NCI-H226 (cell line): ENCODE data around the gene DNAJB12.
"Not testable (repeated sequence)": the region's sequence is repeated elsewhere in the genome, so short reads cannot be mapped to it uniquely, and the experiment has no call there.

Experiments used
- DNase-seq: peaks from one replicate; pipeline ENCODE4 v3.0.0-alpha.2; 2015

The DNAJB12 gene

GRCh38 chr10:72330069-72330426, 24.7 kb downstream of the DNAJB12 start:
- DNase-seq: no peak

- DNase-seq: no peak
Measured at GRCh38 chr10:72329290-72330068, 25.2 kb downstream of the DNAJB12 start.

- DNase-seq: no peak
Measured at GRCh38 chr10:72328829-72329204, 25.9 kb downstream of the DNAJB12 start.

GRCh38 chr10:72328045-72328828, 26.5 kb downstream of the DNAJB12 start:
- peak; percentile 45 for DNase-seq

- not testable (repeated sequence) for DNase-seq
Measured at GRCh38 chr10:72326665-72327603, 27.8 kb downstream of the DNAJB12 start.

- not testable (repeated sequence) for DNase-seq
Measured at GRCh38 chr10:72325243-72326175, 29.2 kb downstream of the DNAJB12 start.

- DNase-seq: no peak
Measured at GRCh38 chr10:72323771-72324191, 30.9 kb downstream of the DNAJB12 start.

GRCh38 chr10:72323108-72323749, 31.5 kb downstream of the DNAJB12 start:
- DNase-seq: no peak

- no peak for DNase-seq
Measured at GRCh38 chr10:72322280-72323058, 32.2 kb downstream of the DNAJB12 start.

GRCh38 chr10:72322030-72322279, 32.8 kb downstream of the DNAJB12 start:
- DNase-seq: no peak

GRCh38 chr10:72321248-72322029, 33.3 kb downstream of the DNAJB12 start:
- no peak for DNase-seq

GRCh38 chr10:72320676-72321247, 34.0 kb downstream of the DNAJB12 start:
- peak; percentile 95 for DNase-seq

- DNase-seq: peak; percentile 91
Measured at GRCh38 chr10:72319416-72320254, 35.1 kb downstream of the DNAJB12 start.

- DNase-seq: no peak
Measured at GRCh38 chr10:72318418-72319262, 36.1 kb downstream of the DNAJB12 start.

- DNase-seq: no peak
Measured at GRCh38 chr10:72316748-72317435, 37.8 kb downstream of the DNAJB12 start.

- DNase-seq: no peak
Measured at GRCh38 chr10:72316386-72316700, 38.4 kb downstream of the DNAJB12 start.
